Myocyte (in vitro differentiated cells): ENCODE results near the gene DALRD3. TPM values are rescaled to one million over a fixed set of nuclear protein-coding genes. Genes with fewer than 3 reads are reported as not detected.

Source experiments
- DNase-seq: peaks from one replicate; pipeline ENCODE4 v3.0.0-alpha.2; 2012; ENCODE audit warnings: low read depth
- polyA plus RNA-seq: library from polyadenylated mRNA; unstranded; fragments of >200 nt; gene quantifications from one replicate; pipeline ENCODE4 v1.2.1, GENCODE V29; 2012; ENCODE audit warnings: missing spikeins
- total RNA-seq: library from RNA; depleted of rRNA; stranded (reverse); fragments of >200 nt; gene quantifications from 2 replicates; pipeline ENCODE4 v1.2.3, GENCODE V29; 2014

DALRD3 gene, protein sequence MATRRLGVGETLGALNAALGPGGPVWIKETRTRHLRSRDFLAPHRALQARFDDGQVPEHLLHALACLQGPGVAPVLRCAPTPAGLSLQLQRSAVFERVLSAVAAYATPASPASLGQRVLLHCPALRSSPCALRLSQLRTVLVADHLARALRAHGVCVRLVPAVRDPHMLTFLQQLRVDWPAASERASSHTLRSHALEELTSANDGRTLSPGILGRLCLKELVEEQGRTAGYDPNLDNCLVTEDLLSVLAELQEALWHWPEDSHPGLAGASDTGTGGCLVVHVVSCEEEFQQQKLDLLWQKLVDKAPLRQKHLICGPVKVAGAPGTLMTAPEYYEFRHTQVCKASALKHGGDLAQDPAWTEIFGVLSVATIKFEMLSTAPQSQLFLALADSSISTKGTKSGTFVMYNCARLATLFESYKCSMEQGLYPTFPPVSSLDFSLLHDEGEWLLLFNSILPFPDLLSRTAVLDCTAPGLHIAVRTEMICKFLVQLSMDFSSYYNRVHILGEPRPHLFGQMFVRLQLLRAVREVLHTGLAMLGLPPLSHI
- 35.8 and 42.8 TPM in 2 replicates for total RNA-seq
- 34.9 TPM for polyA plus RNA-seq

DNA sequence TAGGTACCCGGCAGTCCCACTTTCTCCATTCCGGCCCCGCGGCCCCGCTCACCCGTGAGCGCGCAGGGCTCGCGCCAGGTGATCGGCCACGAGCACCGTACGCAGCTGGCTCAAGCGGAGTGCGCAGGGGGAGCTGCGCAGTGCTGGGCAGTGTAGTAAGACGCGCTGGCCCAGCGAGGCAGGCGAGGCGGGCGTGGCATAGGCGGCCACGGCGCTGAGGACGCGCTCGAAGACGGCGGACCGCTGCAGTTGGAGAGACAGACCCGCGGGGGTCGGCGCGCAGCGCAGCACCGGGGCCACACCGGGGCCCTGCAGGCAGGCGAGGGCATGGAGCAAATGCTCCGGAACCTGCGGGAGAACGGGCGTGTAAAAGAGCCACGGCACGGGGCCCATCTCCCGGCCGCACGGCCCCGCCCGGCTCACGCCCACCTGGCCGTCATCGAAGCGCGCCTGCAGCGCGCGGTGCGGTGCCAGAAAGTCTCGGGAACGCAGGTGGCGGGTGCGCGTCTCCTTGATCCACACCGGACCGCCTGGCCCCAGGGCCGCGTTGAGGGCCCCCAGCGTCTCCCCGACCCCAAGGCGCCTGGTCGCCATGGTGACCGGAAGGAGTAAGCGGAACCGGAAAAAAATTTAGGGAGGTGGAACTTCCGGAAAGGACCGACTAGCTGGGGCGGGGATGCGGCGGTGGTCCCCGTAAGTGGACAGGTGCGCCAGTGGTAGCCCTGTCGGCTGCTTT, at the start of gene DALRD3:
DALRD3 (minus strand) TSS at position 610 of the 736 bp plus-strand sequence; CDS start at position 594, 16 bp downstream.
- peak; percentile 75 for DNase-seq

DNA sequence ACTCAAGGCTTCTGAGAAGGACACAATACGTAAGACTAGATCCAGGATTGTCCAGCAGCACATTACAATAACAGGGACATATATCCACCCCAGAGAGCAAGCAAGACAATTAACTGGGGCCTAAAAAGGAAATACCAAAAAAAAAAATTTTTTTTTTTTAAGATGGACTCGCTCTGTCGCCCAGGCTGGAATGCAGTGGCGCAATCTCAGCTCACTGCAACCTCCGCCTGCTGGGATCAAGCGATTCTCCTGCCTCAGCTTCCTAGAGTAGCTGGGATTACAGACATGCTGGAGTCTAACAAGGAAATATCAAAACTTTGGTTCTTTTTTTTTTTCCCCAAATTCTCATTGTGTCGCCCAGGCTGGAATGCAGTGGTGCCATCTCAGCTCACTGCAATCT, 39.6 kb upstream of the DALRD3 start:
- DNase-seq = no peak

DNA sequence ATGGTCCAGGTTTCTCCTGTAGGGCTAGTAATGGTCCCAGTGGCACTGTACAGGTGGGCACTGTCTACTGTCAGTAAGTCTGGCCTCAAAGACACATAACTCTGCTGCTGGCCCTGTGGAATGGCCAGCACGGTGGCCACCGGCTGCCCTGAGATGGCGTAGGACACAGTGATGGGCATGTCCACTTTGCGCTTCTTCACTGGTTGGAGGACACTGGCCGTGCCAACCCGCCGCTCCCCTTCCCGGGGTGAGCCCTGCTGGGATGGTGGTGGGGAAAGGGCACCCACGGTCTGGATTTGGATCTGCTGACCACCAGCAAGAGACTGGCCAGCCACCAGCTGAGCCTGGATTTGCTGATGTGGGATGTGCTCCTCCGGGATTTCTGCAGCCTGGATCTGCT, 38.9 kb upstream of the DALRD3 start:
- DNase-seq = no peak

DNA sequence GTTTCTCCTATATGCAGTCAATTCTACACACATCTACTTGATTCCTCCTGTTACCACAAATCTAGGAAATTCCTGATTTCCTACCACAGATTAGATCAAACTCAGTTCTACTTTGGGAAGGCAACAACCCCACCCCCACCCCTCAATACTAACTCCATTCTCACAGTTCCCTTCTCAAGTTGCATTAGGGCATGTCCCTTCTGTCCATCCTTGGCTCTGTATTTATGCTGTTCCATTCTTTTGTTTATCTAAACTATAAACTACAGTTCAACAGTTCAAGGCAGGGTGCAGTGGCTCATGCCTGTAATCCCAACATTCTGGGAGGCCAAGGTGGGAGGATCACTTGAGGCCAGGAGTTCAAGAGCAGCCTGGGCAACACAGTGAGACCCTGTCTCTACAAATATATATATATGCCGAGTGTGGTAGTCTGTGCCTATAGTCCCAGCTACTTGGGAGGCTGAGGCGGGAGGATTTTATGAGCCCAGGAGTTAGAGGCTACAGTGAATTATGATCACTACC, 36.0 kb upstream of the DALRD3 start:
- DNase-seq = no peak

DNA sequence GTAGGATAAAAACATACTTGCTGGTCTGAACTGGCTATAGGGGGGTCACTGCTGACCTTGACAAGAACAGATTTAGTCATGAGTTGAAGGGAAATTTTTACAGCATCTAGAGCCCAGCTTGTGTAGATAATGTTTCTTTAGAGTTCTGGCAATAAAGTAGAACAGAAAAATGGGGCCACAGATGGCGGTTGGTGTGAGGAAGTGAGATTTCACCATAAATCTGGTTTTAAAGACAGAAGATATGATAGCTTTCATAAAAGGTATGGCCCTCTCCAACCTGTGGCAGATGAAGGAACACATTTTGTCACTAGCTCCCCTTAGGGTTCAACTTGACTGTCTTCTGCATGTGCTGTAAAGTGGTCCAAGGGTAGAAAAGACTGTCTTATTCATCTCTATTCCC, 35.2 kb upstream of the DALRD3 start:
- no peak for DNase-seq

DNA sequence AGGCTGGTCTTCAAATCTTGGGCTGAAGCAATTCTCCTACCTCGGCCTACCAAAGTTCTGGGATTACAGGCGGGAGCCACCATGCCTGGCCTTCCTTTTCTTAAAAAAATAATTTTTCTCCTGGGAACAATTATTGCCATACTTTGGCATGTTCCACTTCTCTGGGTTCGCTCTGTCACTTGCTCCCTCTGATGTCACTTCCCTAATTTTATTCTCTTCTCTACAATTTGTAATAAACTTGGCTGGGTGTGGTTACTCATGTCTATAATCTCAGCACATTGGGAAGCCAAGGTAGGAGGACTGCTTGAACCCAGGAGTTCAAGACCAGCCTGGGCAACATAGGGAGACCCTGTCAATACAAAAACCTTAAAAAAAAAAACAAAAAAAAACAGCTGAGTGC, 16.9 kb upstream of the DALRD3 start:
- no peak for DNase-seq

DNA sequence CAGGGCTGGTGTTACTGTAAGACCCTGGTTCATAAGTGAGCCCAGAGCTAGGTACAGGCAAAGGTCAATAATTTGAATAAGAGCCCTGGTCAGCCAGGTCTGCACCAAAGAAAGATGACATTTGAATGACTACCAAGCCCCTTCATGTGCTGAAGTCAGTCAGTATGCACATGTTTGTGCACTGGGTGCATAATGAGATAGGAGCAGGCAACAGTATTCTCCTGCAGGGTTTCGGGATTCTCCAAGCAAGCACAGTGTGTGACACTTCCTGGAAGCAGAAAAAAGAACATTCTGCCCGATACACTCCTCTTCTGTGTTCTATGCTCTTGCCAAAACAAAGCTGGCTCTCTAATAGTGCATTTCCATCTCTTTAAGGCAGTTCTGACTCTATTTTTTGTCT, 16.3 kb upstream of the DALRD3 start:
- no peak for DNase-seq

DNA sequence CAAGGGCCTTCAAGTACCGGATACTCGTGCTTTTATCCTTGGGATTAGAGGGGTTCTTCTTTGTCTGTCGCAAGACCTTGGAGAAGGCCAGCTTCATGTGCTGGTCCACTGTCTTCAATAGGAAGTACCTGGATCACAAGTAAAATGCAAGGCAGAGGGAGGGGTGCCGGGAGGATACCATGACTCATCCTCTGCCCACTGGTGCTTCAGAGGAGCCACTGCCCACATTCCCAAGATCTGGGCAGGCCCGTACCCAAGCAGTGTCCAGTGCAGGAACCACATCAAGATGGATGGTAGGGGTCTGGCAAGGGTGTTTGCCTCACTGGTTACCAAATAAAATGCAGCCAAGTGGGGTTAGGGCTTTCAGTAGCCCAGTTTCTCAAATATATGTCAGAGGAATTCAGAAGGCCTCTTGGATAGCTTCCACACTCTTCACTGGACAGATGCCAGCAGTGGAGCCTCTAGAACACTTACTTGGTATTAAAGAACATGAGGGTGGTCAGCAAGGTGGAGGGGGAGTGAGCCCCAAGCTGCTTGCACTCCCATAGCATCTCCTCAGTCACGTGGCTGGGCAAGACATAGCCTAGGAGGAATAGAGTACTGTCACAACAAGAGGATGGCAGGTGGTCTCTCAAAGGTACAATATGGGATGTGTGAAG, 14.4 kb upstream of the DALRD3 start:
- DNase-seq = no peak

DNA sequence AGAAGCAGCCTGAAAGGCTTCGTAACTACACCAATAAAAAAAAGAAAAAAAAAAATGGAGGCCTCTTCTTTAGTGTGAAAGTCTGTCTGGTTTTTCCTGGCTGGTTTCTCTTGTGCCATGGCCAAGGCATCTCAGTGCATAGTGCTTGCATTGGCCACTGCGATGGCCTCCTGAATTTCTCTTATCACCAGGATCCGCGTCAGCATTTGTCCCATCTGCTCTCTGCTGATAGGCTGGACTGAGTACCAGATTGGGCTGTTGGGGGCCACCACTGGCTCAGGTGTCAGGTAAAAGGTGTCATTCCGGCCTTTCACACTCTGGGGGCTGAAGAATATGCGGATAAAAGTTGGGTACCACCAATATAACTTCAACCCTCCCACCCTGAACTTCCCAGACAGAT, 11.9 kb upstream of the DALRD3 start:
- DNase-seq = no peak

DNA sequence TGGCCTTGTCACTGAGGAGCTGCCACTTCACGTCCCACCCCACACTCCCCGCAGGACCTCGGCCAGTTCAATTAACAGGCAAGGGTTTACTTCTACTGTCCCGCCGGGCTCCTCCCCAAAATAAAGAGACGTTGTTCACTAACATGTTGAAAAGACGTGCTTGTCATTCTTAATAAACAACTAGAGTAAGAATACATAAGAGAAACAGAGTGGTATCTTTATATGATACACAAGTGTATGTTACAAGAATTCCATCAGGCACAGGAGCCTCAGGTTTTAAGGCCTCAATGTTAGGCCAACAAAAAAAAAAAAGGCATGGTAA, 11.1 kb upstream of the DALRD3 start:
- DNase-seq = no peak

DNA sequence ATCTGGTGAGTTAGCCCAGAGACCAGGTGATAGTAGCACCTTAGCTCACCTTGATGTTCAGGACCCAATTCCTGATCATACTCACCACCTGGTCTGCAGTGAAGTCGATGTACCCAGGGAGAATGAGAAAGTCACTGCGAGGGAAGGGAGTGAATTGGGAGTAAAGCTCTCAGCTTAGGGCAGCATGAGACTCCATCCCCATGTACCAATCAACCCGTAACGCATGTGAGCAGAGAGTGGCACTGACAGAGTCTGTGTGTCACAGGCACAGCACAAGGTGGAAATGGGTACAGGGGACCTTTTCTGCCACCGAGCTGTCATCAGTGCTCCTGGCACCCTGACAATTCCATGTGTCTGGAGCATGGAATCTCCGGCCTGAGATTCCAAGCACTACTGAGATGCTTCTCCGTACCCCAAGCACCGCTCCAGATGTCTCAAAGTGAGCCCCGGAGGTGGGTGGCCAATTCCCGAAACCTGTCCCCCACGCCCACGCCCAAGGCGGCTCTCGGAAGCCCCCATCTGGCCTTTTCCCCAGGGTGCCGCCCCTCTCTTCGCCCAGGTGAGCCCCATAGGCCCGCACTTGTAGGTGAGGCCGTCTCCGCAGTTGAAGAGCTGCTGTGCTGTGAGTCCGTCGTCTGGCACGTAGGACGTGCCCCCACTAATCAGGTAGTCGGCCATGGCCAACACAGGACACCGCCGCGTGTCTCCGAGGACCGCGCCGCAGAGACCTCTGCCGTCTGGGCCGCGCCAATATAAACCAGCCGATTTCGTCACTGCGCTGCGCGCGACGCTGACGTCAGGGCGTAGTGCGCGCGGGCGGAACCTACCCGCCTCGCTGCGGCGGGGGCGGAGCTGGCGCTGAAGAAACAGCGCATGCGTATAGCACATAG, 10.5 kb upstream of the DALRD3 start, which contains the start of gene IMPDH2:
IMPDH2 (minus strand) TSS at position 726 of the 890 bp plus-strand sequence; CDS start at position 678, 48 bp downstream.
- DNase-seq = peak; percentile 92

DNA sequence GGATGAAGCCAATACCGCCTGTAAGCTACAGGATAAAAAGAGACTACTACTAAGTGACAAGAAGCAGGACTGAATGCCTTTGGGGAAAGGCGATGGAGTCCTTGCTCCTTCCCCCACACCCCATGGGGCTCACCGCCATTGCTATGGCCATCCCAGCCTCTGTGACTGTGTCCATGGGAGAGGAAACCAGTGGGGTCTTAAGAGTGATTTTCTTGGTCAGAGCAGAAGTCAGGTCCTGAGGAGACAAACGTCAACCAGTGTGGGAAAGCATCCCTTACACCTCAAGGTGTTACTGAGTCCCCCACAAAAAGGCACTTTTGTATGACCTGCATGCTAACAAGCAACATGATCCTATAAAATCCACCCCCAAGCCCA, 9.9 kb upstream of the DALRD3 start:
- DNase-seq = no peak

DNA sequence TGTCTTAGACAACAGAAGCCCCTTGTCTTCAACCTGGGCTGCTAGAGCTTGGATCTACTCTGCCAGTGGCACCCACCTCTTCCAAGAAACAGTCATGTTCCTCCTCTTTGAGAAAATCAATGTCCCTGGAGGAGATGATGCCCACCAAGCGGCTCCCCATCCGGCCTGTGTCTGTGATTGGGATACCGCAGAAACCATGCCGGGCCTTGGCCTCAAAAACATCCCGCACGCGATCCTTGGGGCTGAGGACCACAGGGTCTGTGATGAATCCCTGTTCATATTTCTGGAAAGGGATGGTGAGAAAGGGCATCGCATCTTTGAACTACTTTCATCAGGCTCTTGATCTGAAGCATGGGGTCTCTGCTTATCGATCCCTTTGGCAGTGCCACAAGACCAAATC, 9.3 kb upstream of the DALRD3 start:
- DNase-seq = no peak

DNA sequence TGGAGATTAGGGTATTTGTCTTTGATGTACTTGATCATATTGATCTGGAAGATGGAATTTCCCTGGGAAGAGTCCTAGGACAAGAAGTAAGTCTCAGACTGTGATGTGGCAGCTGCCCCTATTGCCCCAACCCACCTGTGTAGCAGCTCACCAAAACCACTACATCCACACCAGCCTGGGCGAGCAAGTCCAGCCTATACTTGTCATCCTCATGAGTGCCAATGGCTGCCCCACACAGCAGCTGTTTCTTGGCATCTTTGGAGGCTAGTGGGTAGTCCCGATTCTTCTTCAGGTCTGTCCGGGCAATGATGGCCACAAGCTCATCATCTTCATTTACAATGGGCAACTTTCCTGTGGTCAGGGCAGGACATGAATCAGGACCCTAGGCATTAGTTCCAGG, 8.2 kb upstream of the DALRD3 start:
- peak; percentile 70 for DNase-seq

DNA sequence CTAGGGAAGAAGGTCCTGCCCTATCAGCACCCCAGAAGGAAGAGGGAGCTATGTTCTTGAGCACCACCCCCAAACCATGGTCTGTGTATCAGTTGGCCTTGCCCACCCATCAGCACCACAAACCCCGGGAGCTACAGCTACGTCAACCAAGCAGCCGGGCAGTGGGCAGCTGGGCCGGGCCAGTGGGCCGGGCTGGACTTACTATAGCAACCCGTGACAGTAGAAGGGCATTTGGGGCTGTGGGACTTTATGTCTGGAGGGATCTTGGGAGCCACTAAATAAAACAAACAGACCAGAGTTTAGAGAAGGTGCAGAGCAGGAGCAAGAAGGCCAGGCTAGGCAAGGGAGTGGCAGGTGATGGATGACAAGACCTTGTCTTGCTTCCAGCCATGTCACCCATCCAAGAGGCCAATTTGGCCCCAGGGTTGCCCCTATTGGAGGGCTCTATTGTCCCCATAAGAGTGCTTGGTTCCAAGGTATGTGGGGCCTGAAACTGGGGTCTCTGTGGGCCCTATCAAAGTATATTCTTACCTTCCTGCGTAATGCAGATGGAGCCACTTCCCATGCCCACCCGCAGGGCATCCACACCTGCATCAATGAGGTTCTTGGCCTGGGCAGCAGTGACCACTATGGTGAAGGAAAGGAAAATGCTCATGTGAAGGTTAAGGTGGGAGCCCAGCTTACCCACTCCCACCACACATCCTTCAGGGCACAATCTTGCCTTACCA, 7.6 kb upstream of the DALRD3 start:
- no peak for DNase-seq

DNA sequence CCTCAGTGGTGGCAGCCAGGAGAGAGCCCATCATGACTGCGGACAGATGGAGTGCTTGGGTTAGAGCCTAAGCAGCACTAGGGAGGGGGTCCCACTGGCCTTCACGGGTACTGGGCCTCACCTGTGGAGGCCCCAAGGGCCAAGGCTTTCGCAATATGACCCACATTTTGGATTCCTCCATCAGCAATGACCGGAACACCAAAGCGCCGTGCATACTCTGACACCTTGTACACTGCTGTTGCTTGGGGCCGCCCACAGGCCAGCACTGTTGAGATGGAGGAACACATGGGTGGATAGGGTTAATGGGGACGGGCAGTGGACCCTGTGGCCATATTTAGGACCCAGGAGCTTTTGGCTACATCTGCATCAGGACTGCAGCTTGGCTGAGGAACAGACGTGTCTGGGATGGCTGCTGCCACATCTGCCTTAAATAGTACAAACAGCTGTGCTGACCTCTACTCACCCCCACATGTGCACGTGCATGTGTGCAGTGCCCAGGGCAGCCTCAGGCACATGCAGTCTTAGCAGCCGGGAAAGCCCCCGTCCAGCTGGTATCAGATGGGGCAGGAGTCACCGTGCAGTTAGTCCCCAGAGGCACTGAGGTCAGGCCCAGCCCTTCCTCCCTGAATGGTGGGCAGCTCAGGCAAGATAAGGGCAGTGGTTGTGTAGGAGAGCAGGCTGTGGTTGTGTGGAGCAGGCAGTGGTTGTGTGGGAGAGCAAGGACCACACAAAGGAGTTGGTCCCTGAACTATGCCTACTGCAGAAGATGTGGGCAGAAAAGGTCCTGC, 6.8 kb upstream of the DALRD3 start:
- peak; percentile 75 for DNase-seq

DNA sequence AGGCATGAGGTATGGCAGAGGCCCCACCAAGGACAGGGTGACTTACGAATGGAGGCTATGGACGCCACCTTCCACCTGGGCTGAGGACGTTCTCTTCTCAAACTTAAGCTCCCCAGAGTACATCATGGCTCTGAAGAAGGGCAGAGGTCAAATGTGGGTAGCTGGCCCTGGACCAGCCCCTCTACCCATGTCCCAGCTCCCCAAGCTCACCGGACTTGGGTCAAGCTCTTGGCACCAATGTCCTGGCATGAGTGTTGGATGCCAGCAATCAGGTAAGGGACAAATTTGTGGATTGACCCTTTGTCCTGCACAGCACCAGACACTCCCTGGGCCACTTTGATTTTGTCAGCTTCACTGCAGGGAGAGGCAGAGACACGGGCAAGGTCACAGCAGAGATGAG, 6.1 kb upstream of the DALRD3 start:
- no peak for DNase-seq

DNA sequence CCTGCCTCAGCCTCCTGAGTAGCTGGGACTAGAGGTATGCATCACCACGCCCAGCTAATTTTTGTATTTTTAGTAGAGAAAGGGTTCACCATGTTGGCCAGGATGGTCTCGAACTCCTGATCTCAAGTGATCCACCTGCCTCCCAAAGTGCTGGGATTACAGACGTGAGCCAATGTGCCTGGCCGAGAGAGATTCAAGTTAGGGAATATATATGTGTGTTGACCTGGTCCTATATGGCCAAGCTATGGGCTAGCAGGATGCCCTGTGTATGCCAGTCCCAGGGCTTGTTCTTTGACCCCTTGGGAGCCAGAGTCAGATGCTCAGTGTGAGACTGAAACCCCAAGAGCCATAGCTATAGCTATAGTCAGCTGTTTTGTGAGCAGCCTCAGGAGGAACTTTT, 5.4 kb upstream of the DALRD3 start:
- no peak for DNase-seq

DNA sequence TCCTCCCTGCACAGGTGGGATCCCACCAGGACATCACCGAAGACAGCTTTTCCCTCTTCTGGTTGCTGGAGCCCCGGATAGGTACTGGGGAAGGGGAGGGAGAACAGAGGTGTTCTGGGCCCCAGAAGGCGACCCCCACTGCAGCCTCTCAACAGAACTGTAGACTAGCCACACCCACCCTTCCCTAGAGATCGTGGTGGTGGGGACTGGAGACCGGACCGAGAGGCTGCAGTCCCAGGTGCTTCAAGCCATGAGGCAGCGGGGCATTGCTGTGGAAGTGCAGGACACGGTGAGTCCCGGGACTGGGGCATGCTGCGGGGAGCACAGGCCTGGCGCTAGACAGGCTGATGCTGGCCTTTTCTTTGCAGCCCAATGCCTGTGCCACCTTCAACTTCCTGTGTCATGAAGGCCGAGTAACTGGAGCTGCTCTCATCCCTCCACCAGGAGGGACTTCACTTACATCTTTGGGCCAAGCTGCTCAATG, 4.3 kb upstream of the DALRD3 start:
- no peak for DNase-seq
